ENCODE data around the gene WDR37.

The WDR37 gene

GRCh38 chr10:1097436-1097835, 41.3 kb downstream of the WDR37 start:
- no peak for TF ChIP-seq EGR1 (IDR thresholded peaks at IDR 0.05)
- no peak for TF ChIP-seq TAF1 (IDR thresholded peaks at IDR 0.05; ENCODE audit: low read depth)
- TF ChIP-seq REST (IDR thresholded peaks at IDR 0.05; ENCODE audit: low read depth), result no peak
- TF ChIP-seq EP300 (IDR thresholded peaks at IDR 0.05; ENCODE audit: borderline replicate concordance), result no peak
- no peak for TF ChIP-seq ZBTB7A (IDR thresholded peaks at IDR 0.05; ENCODE audit: low read depth)
- no peak for TF ChIP-seq FOXM1 (IDR thresholded peaks at IDR 0.05; ENCODE audit: borderline replicate concordance, low read depth)
- TF ChIP-seq RAD21 (IDR thresholded peaks at IDR 0.05; ENCODE audit: low read depth), result no peak
- TF ChIP-seq TCF12 (IDR thresholded peaks at IDR 0.05; ENCODE audit: low read depth), result no peak
- no peak for TF ChIP-seq NFIC (IDR thresholded peaks at IDR 0.05)
- TF ChIP-seq YY1 (IDR thresholded peaks at IDR 0.05; ENCODE audit: low read depth), result no peak
- TF ChIP-seq TEAD4 (IDR thresholded peaks at IDR 0.05), result no peak
- TF ChIP-seq, protein P1, sequence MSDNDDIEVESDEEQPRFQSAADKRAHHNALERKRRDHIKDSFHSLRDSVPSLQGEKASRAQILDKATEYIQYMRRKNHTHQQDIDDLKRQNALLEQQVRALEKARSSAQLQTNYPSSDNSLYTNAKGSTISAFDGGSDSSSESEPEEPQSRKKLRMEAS (IDR thresholded peaks at IDR 0.05), result no peak
- TF ChIP-seq CREB1 (IDR thresholded peaks at IDR 0.05; ENCODE audit: low read depth), result no peak
- TF ChIP-seq USF1 (IDR thresholded peaks at IDR 0.05), result no peak
- TF ChIP-seq CEBPB (IDR thresholded peaks at IDR 0.05), result no peak

DNA sequence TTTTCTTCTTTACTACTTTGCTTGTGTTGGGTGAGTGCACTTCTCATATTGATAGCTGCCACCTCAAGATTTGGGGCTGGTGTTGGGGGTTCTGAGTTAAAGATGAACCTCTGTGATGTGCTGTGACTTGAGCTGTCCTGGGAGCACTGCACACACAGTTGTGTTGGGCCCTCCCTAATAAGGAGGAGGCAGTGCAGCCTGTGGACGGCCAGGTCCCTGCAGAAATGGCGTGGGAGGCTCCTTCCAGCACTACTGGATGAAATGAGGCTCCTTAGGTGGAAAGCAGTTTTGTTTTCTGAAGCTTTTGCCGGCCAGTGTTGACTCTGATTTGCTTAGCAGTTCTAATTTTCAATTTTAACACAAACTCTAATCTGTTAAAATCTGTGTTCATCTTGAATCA, 44.0 kb downstream of the WDR37 start:
- no peak for TF ChIP-seq ZBTB7A (IDR thresholded peaks at IDR 0.05; ENCODE audit: low read depth)
- no peak for TF ChIP-seq FOXM1 (IDR thresholded peaks at IDR 0.05; ENCODE audit: borderline replicate concordance, low read depth)
- TF ChIP-seq RAD21 (IDR thresholded peaks at IDR 0.05; ENCODE audit: low read depth), result no peak
- TF ChIP-seq REST (IDR thresholded peaks at IDR 0.05; ENCODE audit: low read depth), result no peak
- TF ChIP-seq NFIC (IDR thresholded peaks at IDR 0.05), result no peak
- TF ChIP-seq TCF12 (IDR thresholded peaks at IDR 0.05; ENCODE audit: low read depth), result no peak
- no peak for TF ChIP-seq CEBPB (IDR thresholded peaks at IDR 0.05)
- TF ChIP-seq USF1 (IDR thresholded peaks at IDR 0.05), result no peak
- no peak for TF ChIP-seq CREB1 (IDR thresholded peaks at IDR 0.05; ENCODE audit: low read depth)
- TF ChIP-seq EGR1 (IDR thresholded peaks at IDR 0.05), result no peak
- TF ChIP-seq EP300 (IDR thresholded peaks at IDR 0.05; ENCODE audit: borderline replicate concordance), result no peak
- TF ChIP-seq TEAD4 (IDR thresholded peaks at IDR 0.05), result no peak
- TF ChIP-seq, protein P1 (IDR thresholded peaks at IDR 0.05), result no peak
- TF ChIP-seq YY1 (IDR thresholded peaks at IDR 0.05; ENCODE audit: low read depth), result no peak
- TF ChIP-seq TAF1 (IDR thresholded peaks at IDR 0.05; ENCODE audit: low read depth), result no peak

DNA sequence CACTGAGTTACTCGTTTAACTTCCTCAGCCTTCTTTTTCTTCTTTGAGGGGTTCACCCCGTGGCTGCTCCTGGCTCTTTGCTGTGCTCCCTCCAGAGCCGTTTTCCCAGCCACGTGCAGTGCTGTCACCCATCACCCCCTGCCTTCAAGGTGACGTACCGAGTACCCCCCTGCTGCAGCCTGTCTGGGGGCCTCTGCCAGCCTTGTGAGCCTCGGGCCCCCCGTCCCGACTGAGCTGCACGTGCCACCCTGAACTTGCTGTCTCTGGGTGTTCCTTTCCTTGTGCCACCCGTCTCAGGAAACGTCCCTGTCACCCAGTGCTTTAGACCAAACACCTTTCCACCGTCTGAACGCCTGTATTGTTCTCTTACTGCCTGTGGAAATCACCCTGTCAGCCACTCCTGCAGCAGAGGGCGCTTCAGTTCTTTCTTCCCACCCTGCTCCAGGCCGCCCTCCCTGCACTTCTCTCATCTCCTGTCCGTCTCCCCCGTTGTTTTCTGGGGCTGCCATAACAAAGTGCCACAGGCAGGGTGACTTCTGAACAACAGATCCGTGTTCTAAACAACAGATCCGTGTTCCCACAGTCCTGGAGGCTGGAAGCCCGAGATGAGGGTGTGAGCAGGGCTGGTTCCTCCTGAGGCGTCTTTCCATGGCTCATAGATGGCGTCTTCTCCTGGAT, 44.6 kb downstream of the WDR37 start:
- no peak for TF ChIP-seq USF1 (IDR thresholded peaks at IDR 0.05)
- no peak for TF ChIP-seq CREB1 (IDR thresholded peaks at IDR 0.05; ENCODE audit: low read depth)
- TF ChIP-seq ZBTB7A (IDR thresholded peaks at IDR 0.05; ENCODE audit: low read depth), result no peak
- no peak for TF ChIP-seq TEAD4 (IDR thresholded peaks at IDR 0.05)
- no peak for TF ChIP-seq NFIC (IDR thresholded peaks at IDR 0.05)
- no peak for TF ChIP-seq TAF1 (IDR thresholded peaks at IDR 0.05; ENCODE audit: low read depth)
- TF ChIP-seq CEBPB (IDR thresholded peaks at IDR 0.05), result no peak
- TF ChIP-seq YY1 (IDR thresholded peaks at IDR 0.05; ENCODE audit: low read depth), result no peak
- TF ChIP-seq EGR1 (IDR thresholded peaks at IDR 0.05), result no peak
- TF ChIP-seq, protein P1 (IDR thresholded peaks at IDR 0.05), result no peak
- no peak for TF ChIP-seq FOXM1 (IDR thresholded peaks at IDR 0.05; ENCODE audit: borderline replicate concordance, low read depth)

DNA sequence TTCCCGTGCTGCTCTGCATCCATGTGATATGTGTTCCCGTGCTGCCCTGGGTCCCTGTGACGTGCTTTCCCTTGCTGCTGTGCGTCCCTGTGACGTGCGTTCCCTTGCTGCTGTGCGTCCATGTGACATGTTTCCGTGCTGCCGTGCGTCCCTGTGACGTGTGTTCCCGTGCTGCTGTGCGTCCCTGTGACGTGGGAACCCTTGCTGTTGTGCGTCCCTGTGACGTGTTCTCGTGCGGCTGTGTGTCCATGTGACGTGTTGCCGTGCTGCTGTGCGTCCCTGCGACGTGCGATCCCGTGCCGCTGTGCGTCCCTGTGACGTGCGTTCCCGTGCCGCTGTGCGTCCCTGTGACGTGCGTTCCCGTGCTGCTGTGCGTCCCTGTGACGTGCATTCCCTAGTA, 45.8 kb downstream of the WDR37 start:
- no peak for TF ChIP-seq TEAD4 (IDR thresholded peaks at IDR 0.05)
- no peak for TF ChIP-seq FOXM1 (IDR thresholded peaks at IDR 0.05; ENCODE audit: borderline replicate concordance, low read depth)
- no peak for TF ChIP-seq CREB1 (IDR thresholded peaks at IDR 0.05; ENCODE audit: low read depth)
- TF ChIP-seq TAF1 (IDR thresholded peaks at IDR 0.05; ENCODE audit: low read depth), result no peak
- no peak for TF ChIP-seq RAD21 (IDR thresholded peaks at IDR 0.05; ENCODE audit: low read depth)
- no peak for TF ChIP-seq ZBTB7A (IDR thresholded peaks at IDR 0.05; ENCODE audit: low read depth)
- no peak for TF ChIP-seq REST (IDR thresholded peaks at IDR 0.05; ENCODE audit: low read depth)
- no peak for TF ChIP-seq TCF12 (IDR thresholded peaks at IDR 0.05; ENCODE audit: low read depth)
- no peak for TF ChIP-seq USF1 (IDR thresholded peaks at IDR 0.05)
- TF ChIP-seq EGR1 (IDR thresholded peaks at IDR 0.05), result no peak
- TF ChIP-seq CEBPB (IDR thresholded peaks at IDR 0.05), result no peak
- TF ChIP-seq YY1 (IDR thresholded peaks at IDR 0.05; ENCODE audit: low read depth), result no peak
- no peak for TF ChIP-seq EP300 (IDR thresholded peaks at IDR 0.05; ENCODE audit: borderline replicate concordance)
- no peak for TF ChIP-seq NFIC (IDR thresholded peaks at IDR 0.05)
- TF ChIP-seq, protein P1 (IDR thresholded peaks at IDR 0.05), result no peak

Measured in Ishikawa (cell line).